Measurements from ENCODE around the gene SLC24A2. TPM values are rescaled to one million over a fixed set of nuclear protein-coding genes. Genes with fewer than 3 reads are reported as not detected.
"Not testable (repeated sequence)": the region's sequence is repeated elsewhere in the genome, so short reads cannot be mapped to it uniquely, and the experiment has no call there.

Gene SLC24A2
- polyA plus RNA-seq (ENCODE audit: insufficient read length in 10 of 10): 1 to 10 TPM in 3 of 10 donors, under 1 TPM in 7; 0.66 to 1.5 (median 0.87) TPM
- long read RNA-seq, donor 1: 0 reads
- long read RNA-seq, donor 2: 0 reads
- long read RNA-seq, donor 3: 0 reads
- long read RNA-seq, donor 4: 0 reads
- long read RNA-seq, donor 5: 0 reads
- long read RNA-seq, donor 6: 0 reads
- long read RNA-seq, donor 7: 0 reads
- long read RNA-seq, donor 8: 0 reads
- long read RNA-seq, donor 9: 0 reads

DNA sequence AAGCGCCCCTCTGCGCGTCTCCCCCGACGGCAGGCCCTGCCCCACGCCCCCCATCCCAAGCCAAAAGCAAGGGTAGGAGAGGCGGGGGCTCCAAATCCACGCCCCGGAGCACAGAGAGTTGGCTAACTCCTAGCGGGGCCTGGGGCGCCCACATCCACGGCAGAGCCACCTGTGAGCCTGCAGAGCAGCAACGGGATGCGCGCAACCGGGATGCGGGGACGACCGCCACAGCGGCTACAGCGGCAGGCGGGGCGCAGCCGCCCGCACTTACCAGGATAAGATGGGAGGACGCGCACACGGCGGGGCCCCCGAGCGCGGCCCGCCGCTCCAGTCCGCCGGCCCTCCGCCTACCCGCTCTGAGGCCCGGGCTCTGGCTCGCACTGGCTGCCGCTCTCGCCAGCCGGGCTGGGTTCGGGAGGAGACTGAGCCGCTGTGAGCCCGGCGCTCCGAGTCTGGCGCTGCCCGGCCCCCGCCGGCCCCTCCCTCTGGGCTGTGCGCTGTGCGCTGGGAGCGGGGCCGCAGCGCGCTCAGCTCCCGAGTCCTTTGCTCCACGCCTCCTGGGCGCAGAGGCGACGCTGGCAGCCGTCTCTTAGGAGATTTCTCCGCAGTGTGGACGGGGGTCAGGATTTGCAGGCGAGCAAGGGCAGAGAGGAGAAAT lies at the start of gene SLC24A2:
TSS of gene SLC24A2 (minus strand) at position 424 of the 658 bp plus-strand sequence.
- peak in 2 of 3 donors; percentile 2 to 15 for DNase-seq

- not testable (repeated sequence) for DNase-seq
Measured at GRCh38 chr9:19833331-19833730, 44.5 kb upstream of the SLC24A2 start.

DNA sequence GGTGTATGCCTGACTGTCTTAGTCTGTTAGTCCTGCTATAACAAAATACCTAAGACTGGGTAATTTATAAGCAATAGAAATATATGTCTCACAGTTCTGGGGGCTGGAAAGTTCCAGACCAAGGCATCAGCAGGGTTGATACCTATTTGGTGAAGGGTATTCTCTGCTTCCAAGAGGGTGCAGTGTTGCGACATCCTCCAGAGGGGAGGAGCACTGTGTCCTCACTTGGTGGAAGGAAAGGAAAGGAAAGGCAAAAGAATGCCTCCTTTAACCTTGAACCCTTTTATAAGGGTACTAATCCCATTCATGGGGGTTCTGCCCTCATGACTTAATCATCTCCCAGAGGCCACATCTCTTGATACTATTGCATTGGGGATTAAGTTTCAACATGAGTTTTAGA lies 42.0 kb upstream of the SLC24A2 start:
- DNase-seq: no peak

DNA sequence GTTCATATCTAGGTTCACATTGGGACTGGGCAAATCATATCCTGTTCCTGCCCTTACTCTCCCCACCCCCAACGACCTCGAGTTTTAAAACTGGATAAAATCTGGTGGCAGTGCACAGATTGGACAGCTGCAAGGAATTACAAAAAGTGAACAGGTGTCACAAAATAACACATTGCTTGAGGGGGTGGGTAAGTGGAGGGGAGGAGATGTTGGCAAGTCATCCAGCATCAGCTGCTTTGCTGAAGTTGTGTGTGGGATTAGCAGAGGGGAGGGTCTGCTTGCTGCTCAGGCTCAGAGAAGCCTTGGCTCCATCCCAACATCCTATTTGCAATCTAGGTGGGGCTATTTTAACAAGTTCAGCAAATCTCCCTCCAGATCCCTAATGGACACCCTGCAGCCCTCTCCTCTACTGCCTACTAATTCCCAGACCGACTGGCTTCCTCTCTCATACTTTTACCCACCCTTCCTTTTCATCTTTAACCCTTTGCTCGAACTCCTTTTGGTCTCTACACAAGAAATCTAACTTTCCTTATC lies 39.8 kb upstream of the SLC24A2 start:
- peak; percentile 31 to 69 (median 45) for DNase-seq

DNA sequence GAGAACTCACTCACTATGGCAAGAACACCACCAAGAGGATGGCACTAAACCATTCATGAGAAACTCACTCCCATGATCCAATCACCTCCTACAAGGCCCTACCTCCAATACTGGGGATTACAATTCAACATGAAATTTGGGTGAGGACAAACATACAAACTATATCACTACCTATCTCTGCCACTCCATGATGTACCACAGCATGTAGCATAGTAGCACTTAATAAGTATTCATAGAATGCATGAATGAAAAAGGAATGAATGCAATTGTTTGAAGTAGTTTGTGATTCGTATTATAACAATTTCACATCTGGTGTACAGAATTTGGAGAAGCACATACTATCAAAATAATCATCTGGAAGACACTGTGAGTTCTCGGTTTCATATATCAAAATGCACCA lies 27.9 kb upstream of the SLC24A2 start:
- DNase-seq: no peak

- DNase-seq: no peak
Measured at GRCh38 chr9:19812194-19812593, 23.4 kb upstream of the SLC24A2 start.

- no peak for DNase-seq
Measured at GRCh38 chr9:19809422-19810269, 20.8 kb upstream of the SLC24A2 start.

DNA sequence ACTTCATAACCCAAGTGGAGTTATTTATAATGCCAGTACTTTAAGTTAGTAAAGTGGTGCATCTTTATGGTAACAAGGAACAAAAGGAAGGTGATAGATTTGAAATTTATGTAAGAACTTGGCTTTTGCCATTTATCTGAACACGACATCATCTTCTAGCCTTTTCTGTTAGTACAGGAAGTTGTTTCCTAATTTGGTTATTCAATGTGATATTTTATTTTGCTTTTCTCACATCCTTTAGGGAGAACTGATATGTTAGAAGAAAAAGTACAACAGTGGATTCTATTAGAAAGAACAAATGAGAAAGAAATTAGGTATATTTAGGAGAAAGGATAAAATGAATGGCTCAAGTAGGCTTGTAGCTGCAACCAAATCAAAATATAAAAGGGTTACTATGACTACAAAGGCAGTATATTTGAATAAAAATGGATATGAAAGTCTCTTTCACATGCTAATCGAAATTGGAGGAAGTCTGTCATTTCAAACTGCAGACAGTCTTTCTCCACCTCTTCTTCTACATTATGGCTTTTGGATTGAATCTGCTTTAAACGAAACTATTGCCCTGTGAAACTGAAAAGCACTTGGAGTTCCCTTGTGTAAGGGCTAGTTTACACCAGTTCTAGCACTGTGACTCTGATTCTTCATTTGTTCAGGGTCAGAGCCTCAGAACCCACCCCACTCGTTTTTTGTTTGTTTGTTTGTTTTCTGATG lies 18.5 kb upstream of the SLC24A2 start:
- DNase-seq: no peak

- DNase-seq: no peak
Measured at GRCh38 chr9:19804431-19804830, 15.6 kb upstream of the SLC24A2 start.

- DNase-seq: no peak
Measured at GRCh38 chr9:19800884-19801283, 12.0 kb upstream of the SLC24A2 start.

DNA sequence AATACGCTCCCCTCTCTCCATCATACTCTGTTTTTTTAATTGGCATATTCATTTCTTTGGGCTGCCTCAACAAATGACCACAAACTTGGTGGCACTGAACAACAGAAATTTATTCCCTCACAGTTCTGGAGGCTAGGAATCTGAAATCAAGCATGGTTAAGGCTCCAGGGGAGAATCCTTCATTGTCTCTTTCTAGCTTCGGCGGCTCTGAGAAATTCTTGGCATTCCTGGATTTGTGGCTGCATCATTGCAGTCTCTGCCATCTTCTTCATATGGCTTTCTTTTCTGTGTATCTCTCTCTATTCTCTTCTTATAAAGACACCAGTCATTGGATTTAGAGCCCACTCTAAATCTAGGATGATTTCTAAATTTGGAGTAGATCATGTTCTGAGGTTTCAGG lies 10.9 kb upstream of the SLC24A2 start:
- DNase-seq: peak in 1 of 3 donors; percentile 2

GRCh38 chr9:19788152-19788551 lies 685 bp downstream of the SLC24A2 start:
- DNase-seq: peak in 1 of 3 donors; percentile 1

GRCh38 chr9:19787672-19788071 lies 1.2 kb downstream of the SLC24A2 start:
- no peak for DNase-seq

DNA sequence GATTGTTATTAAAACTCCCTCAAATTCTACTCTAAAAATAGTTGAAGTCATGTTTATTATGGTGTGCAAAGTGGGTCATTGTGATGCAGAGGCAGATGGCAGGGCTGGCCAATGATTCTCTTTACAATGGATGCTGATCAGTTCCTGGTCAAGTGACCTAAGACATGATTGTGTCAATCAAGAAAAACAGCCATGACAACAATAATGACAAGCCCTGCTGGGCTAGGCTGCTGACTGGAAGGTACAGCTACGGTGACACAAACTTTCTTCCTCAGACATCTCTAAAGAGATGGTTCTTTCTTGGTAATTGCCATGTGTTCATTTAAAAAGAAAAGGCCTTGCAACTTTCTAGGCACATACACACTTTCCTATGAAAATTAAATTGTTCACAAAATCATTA lies 3.6 kb downstream of the SLC24A2 start:
- DNase-seq: no peak

- DNase-seq: no peak
Measured at GRCh38 chr9:19784136-19784535, 4.7 kb downstream of the SLC24A2 start.

- no peak for DNase-seq
Measured at GRCh38 chr9:19783500-19783899, 5.3 kb downstream of the SLC24A2 start.

- peak; percentile 22 to 41 (median 34) for DNase-seq
Measured at GRCh38 chr9:19782005-19782404, 6.8 kb downstream of the SLC24A2 start.

- no peak for DNase-seq
Measured at GRCh38 chr9:19781240-19781639, 7.6 kb downstream of the SLC24A2 start.

GRCh38 chr9:19771446-19771845 lies 17.4 kb downstream of the SLC24A2 start:
- no peak for DNase-seq

- DNase-seq: no peak
Measured at GRCh38 chr9:19770973-19771372, 17.9 kb downstream of the SLC24A2 start.

GRCh38 chr9:19769213-19769612 lies 19.6 kb downstream of the SLC24A2 start:
- DNase-seq: no peak

DNA sequence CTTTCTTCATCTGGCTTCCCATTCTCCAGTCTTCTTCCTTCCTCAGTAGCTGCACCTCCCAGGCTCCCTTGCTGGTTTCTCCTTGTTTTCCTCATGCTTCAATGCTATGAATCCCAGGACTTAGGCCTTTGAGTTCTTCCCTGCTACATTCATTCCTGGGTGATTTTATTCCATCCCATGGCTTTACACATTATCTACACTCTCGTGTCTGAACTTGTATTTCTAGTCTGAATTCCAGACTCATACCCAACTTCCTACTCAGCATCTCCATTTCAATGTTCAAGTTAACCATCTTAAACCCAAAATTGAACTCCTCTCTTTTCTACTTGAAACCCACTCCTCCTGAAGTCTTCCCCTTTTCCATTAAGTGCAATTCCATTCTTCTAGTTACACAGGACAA lies 20.0 kb downstream of the SLC24A2 start:
- DNase-seq: no peak

Measured in muscle of back (tissue), 13 donors.